SH-SY5Y (cell line): ENCODE data around the gene MLLT3.
A peak's percentile ranks its signal among the peaks of the same experiment; 100 is the strongest.

Experiments
- GATA2 ChIP-seq: IDR thresholded peaks from 2 replicates; pipeline ENCODE4 v1.6.1; 2011; ENCODE audit warnings: mild to moderate bottlenecking, low read depth, low read length
- GATA3 ChIP-seq: IDR thresholded peaks from 2 replicates; pipeline ENCODE4 v1.6.1; 2011; ENCODE audit warnings: low read depth, mild to moderate bottlenecking, low read length, moderate library complexity

DNA sequence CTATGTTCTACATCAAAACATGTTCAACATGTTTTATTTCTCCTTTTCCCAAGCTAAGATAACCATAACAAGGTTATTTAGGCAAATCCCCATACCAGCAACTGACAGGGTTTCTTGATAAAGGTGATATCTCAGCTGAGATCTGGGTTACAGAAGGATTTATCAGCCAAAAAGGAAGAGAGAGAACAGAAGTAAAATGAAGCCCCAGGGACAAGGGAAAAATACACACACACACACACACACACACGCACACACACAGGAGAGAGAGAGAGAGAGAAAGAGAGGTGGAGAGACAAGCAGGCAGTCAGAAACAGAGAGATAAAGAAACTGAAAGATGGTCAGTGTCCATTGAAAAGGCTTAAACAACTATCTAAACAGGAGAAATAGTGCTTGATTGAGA is 19.7 kb upstream of the MLLT3 start:
- peak; percentile 70 for TF ChIP-seq GATA2
- peak; percentile 77 for TF ChIP-seq GATA3
